Measurements from ENCODE around the gene GOLGA1. TPM values are rescaled to one million over a fixed set of nuclear protein-coding genes. Genes with fewer than 3 reads are reported as not detected.

Gene GOLGA1
- total and polyA plus RNA-seq, 2 of the 13 experiments (the other 11 are each of a cell fraction or from before 2014, with no cell fraction given): 12.7 to 15.9 TPM

DNA sequence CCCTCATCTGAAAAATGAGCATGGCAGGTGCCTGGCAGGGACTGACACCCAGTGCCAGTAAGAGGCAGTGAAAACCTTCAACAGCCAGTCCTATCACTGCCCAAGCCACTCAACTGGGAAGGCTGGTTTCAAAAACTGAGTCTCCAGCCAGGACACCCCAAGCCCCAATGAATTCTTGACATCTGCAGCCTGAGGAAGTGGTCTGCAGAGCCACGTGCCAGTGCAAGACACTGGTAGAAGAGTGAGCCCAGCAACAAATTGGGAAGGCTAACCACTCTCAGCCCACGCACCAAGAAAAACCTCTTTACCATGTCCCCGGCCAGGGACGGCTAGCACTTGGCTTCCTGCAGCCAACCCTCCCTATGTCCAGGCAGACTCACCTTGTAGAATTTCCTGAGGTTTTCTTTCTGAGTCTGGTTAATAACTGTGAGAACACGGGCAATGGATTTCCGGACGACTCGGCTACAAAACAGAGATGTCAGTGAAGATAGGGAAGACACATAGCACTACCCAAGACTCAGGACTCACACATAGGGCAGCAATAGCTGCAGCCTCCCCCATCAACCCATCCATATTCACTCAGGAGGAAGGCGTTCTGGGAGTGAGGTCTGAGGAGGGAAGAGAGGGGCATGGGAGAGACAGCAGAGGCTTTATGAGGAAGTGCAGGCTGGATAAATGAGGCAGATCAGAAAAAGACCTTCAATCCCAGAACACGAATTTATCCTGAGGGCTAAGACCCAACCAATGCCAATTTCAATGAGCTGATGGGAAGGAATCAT, 80.9 kb downstream of the GOLGA1 start:
- Histone ChIP-seq H3K4me3 (replicated peaks in 1 of 3; ENCODE audit: insufficient read depth in 1 of 3, low read depth in 2 of 3, low read length in 3 of 3) (peak overlapping the region; percentile 89 to 97 (median 91)), H3K4me1 (ENCODE audit: insufficient read depth, low read length) (peaks cover 47% of the 10 kb centered on the region), H3K36me3 (replicated peaks in 1 of 2; ENCODE audit: control insufficient read depth in 1 of 2, insufficient read depth in 2 of 2, low read length in 2 of 2) (peaks cover 17 to 37% of the 10 kb centered on the region in 2 experiments), H3K79me2 (ENCODE audit: insufficient read depth, low read length) (peaks cover 29% of the 10 kb centered on the region), H3K27ac (ENCODE audit: extremely low read length, insufficient read depth, low read length) (peak overlapping the region; percentile 12), H2AFZ (ENCODE audit: low read length) (no peak overlapping the region), H4K20me1 (ENCODE audit: insufficient read depth, low read length) (peaks cover 43% of the 10 kb centered on the region), H3K4me2 (ENCODE audit: low read depth, low read length) (peak overlapping the region; percentile 98), H3K27me3 (ENCODE audit: control insufficient read depth in 1 of 2, insufficient read depth in 2 of 2, low read length in 2 of 2) (no peaks in the 10 kb centered on the region; a peak in 1 of 5 replicates), H3K9ac (ENCODE audit: insufficient read depth, low read depth, low read length) (peak overlapping the region; percentile 96), H3K9me3 (ENCODE audit: low read length) (no peaks in the 10 kb centered on the region)
- POLR2A ChIA-PET: interaction anchor here (1.2 to 4.1 kb wide), 4 partner anchors 8 to 89 kb away, joined by 3 to 26 read pairs (median 10); partner anchors contain the start of genes NR6A1 and WDR38
- TF ChIP-seq AKAP8 (CRISPR knock-in tag; IDR thresholded peaks at IDR 0.05) (0 out of 2 replicates have a peak, but pooled peaks have one; percentile 0), TAF15 (IDR thresholded peaks at IDR 0.05; ENCODE audit: low read depth, low read length, poor library complexity, severe bottlenecking) (no peak), ZNF891 (CRISPR knock-in tag; IDR thresholded peaks at IDR 0.05) (0 out of 2 replicates have a peak, but pooled peaks have one; percentile 3)
- TF ChIP-seq, protein P1, sequence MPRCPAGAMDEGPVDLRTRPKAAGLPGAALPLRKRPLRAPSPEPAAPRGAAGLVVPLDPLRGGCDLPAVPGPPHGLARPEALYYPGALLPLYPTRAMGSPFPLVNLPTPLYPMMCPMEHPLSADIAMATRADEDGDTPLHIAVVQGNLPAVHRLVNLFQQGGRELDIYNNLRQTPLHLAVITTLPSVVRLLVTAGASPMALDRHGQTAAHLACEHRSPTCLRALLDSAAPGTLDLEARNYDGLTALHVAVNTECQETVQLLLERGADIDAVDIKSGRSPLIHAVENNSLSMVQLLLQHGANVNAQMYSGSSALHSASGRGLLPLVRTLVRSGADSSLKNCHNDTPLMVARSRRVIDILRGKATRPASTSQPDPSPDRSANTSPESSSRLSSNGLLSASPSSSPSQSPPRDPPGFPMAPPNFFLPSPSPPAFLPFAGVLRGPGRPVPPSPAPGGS (CRISPR knock-in tag; IDR thresholded peaks at IDR 0.05): peak; percentile 28; the same call in 1 of the 2 replicates
- intact Hi-C loops (cut with micrococcal nuclease; ENCODE audit: unreplicated experiment) (loop anchor here (10.0 kb wide), 1 partner anchor 285 kb away; the partner anchor contains the start of gene SCAI), in situ Hi-C loops (cut with HindIII; ENCODE audit: extremely low pct_ligation_motif_present, low pct_unique_long_range_greater_than_20kb) (no loop called here)
- ATAC-seq (no peak), DNase-seq (ENCODE audit: low spot score) (no peak), FAIRE-seq (no peak)
- CTCF ChIA-PET (ENCODE audit: low intra/inter-chr PET ratio, low total read pairs): no interaction called here
- no TSS peak for BruUV-seq (replicated peaks)
- WGBS (ENCODE audit: low lambda C conversion rate): 68% methylated on average over 6 of the region's 10 CpGs

All from HepG2 (cell line).